GM12873 (cell line): Measurements from ENCODE around the gene PFKFB4.

ENCODE experiments used
- CTCF ChIP-seq: IDR thresholded peaks from 2 replicates; pipeline ENCODE4 v1.5.1; 2012; ENCODE audit warnings: low read depth, mild to moderate bottlenecking, moderate library complexity, low read length, control low read depth; ENCODE audit not compliant: insufficient read depth; ENCODE audit errors: missing control alignments

Gene PFKFB4

GRCh38 chr3:48592519-48593087, 36.0 kb upstream of the PFKFB4 start:
- TF ChIP-seq CTCF = no peak

- no peak for TF ChIP-seq CTCF
These were observed 35.4 kb upstream of the PFKFB4 start for GRCh38 chr3:48591886-48592518.

- TF ChIP-seq CTCF = no peak
These were observed 34.8 kb upstream of the PFKFB4 start for GRCh38 chr3:48591436-48591835.

DNA sequence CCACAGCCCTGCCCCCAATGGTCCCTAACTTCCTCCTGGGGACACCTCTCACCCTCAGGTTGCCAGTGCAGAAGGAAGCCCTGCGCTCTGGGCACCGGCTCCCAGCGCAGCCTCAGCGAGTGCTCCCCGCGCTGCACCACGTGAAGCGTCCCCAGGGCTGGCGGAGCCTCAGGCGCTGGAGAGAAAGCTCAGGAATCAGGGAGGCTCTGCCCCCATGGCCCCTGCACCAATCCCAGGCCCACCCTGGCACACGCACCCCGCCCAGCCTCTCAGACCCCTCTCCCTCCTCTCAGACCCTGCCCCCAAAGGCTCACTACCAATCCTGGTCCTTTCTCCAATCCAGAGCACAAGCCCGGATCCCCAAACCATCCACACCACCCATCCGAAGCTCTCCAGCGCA, 31.6 kb upstream of the PFKFB4 start:
- no peak for TF ChIP-seq CTCF

DNA sequence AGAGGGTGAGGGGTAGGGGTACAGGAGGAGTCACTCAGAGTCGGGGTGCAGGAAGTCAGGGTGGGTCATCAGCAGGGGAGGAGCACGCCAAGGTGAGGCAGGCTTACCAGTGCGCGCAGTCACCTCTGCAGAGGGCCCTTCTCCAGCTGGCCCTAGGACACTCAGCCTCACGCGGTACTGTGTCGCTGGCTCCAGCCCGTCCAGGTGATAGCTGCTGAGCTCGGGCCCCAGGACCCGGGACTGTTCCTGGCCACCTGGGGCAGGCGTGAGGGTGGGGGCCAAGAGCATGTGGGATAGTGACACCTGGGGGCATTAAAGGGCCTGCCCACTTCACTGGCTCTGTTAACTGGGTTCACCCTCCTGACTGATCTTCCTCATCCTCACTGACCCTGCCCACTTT, 31.1 kb upstream of the PFKFB4 start:
- no peak for TF ChIP-seq CTCF

DNA sequence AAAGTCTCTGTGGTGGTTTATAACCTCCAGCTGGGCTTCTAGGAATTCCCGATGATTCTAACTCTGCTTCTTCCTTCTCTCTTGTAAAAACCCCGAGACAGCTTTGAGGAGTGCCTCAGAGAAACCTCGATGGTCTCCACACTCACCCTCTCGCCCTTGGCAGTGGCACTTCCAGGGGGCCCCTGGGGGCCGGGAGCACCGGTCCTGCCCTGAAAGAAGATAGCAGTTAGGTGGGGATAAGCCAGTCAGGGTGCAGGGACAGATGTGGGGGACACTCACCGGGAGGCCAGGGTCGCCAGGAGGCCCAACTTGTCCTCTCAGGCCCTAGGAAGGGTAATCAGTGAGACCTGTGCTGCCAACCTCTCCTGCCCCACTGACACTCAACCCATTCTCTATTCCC, 28.8 kb upstream of the PFKFB4 start:
- no peak for TF ChIP-seq CTCF

DNA sequence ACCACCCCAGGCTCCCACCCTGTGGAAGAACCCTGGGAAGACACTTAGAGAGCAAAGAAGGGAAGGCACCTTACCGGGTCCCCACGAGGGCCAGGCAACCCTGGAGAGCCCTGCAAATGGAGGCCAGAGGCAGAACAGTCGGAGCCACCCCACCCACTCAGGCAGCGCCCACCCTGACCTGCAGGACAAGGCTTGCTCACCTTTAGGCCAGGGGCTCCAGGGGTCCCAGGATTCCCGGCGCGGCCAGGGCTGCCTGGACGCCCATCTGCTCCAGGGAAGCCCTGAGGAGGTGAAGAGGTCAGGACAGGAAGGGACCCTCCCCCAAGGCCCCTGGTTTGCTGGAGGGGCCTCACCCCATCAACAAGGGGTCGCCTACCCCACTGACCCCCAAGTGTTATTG, 28.2 kb upstream of the PFKFB4 start:
- no peak for TF ChIP-seq CTCF
